ENCODE measurements around the gene RANBP1.

DNA sequence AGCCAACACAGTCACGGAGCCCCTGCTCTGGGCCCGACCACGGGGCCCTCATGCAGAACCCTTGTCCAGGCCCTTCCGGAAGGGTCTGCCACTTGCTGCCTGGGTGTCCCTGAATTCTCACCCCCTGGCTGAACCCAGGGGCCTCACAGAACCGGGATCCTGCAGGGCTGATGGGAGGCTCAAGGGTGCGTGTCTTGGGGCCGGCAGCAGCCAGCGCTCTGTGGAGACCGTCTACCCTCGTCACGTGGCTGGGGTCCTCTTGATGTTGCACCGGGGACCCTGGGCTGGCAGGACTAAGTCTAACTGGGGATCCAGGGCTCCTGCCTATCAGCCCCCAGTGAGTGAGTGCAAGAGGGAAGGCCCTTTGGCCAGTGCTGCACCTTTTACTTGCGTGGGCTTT is 54.3 kb downstream of the RANBP1 start:
- TF ChIP-seq RAD21 (IDR thresholded peaks at IDR 0.05; ENCODE audit: low read length) (no peak), POLR2A (IDR thresholded peaks at IDR 0.05; ENCODE audit: low read depth, low read length) (no peak), MXI1 (IDR thresholded peaks at IDR 0.05; ENCODE audit: borderline replicate concordance, low read depth, low read length) (no peak), RFX5 (IDR thresholded peaks at IDR 0.05; ENCODE audit: low read depth, low read length) (no peak), CHD1 (IDR thresholded peaks at IDR 0.05; ENCODE audit: low read depth, low read length) (no peak), FOS (IDR thresholded peaks at IDR 0.05; ENCODE audit: low read depth, low read length) (no peak), RCOR1 (IDR thresholded peaks at IDR 0.05; ENCODE audit: insufficient replicate concordance, low read length) (no peak), CEBPB (IDR thresholded peaks at IDR 0.05; ENCODE audit: low read depth, low read length) (no peak), BHLHE40 (IDR thresholded peaks at IDR 0.05; ENCODE audit: low read depth, low read length) (no peak), NFE2L2 (IDR thresholded peaks at IDR 0.05; ENCODE audit: low read depth, low read length) (no peak)
- TF ChIP-seq, protein P1, sequence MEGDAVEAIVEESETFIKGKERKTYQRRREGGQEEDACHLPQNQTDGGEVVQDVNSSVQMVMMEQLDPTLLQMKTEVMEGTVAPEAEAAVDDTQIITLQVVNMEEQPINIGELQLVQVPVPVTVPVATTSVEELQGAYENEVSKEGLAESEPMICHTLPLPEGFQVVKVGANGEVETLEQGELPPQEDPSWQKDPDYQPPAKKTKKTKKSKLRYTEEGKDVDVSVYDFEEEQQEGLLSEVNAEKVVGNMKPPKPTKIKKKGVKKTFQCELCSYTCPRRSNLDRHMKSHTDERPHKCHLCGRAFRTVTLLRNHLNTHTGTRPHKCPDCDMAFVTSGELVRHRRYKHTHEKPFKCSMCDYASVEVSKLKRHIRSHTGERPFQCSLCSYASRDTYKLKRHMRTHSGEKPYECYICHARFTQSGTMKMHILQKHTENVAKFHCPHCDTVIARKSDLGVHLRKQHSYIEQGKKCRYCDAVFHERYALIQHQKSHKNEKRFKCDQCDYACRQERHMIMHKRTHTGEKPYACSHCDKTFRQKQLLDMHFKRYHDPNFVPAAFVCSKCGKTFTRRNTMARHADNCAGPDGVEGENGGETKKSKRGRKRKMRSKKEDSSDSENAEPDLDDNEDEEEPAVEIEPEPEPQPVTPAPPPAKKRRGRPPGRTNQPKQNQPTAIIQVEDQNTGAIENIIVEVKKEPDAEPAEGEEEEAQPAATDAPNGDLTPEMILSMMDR (conservative IDR thresholded peaks at IDR 0.05; ENCODE audit: low read depth, low read length), result no peak
- TF ChIP-seq, protein P2, sequence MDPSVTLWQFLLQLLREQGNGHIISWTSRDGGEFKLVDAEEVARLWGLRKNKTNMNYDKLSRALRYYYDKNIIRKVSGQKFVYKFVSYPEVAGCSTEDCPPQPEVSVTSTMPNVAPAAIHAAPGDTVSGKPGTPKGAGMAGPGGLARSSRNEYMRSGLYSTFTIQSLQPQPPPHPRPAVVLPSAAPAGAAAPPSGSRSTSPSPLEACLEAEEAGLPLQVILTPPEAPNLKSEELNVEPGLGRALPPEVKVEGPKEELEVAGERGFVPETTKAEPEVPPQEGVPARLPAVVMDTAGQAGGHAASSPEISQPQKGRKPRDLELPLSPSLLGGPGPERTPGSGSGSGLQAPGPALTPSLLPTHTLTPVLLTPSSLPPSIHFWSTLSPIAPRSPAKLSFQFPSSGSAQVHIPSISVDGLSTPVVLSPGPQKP (IDR thresholded peaks at IDR 0.05; ENCODE audit: borderline replicate concordance, low read depth, low read length), result no peak
- TF ChIP-seq, protein P3, sequence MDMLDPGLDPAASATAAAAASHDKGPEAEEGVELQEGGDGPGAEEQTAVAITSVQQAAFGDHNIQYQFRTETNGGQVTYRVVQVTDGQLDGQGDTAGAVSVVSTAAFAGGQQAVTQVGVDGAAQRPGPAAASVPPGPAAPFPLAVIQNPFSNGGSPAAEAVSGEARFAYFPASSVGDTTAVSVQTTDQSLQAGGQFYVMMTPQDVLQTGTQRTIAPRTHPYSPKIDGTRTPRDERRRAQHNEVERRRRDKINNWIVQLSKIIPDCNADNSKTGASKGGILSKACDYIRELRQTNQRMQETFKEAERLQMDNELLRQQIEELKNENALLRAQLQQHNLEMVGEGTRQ (IDR thresholded peaks at IDR 0.05; ENCODE audit: low read depth, low read length), result no peak

Data from IMR-90 (cell line).